ENCODE data around the gene ZNF354C. TPM values are rescaled to one million over a fixed set of nuclear protein-coding genes. Genes with fewer than 3 reads are reported as not detected.

Gene ZNF354C
- total RNA-seq, 4 donors from 2014 or later, result 0.80 to 4.8 (median 2.4) TPM

DNA sequence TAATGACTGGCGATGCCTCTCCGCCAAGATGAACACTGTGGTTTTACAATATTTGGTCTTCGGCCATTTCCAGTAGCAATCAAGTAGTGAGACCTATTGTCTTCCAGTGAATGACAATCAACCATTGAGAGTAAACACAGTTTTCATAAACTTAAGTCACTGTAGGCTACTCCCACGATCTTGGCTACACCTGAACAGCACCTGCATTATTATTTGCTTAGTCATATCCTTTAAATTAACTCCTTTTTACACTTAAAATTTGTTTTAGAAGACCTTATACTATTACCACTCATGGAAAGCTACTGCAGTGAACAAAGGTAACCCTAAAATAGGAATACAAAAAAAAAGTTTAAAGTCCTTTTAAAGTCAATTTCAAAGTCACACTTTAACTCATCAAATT lies 58.2 kb downstream of the ZNF354C start:
- Histone ChIP-seq H3K27ac (no peak overlapping the region), H3K36me3 (peaks cover 0 to 10% (median 0%) of the 10 kb centered on the region in 3 donors), H3K4me1 (no peaks in the 10 kb centered on the region), H3K4me3 (no peak overlapping the region), H3K27me3 (no peaks in the 10 kb centered on the region), H3K9me3 (peaks cover 0 to 52% (median 15%) of the 10 kb centered on the region in 3 donors)
- no peak for TF ChIP-seq POLR2A (IDR thresholded peaks at IDR 0.05)
- TF ChIP-seq, protein P1, sequence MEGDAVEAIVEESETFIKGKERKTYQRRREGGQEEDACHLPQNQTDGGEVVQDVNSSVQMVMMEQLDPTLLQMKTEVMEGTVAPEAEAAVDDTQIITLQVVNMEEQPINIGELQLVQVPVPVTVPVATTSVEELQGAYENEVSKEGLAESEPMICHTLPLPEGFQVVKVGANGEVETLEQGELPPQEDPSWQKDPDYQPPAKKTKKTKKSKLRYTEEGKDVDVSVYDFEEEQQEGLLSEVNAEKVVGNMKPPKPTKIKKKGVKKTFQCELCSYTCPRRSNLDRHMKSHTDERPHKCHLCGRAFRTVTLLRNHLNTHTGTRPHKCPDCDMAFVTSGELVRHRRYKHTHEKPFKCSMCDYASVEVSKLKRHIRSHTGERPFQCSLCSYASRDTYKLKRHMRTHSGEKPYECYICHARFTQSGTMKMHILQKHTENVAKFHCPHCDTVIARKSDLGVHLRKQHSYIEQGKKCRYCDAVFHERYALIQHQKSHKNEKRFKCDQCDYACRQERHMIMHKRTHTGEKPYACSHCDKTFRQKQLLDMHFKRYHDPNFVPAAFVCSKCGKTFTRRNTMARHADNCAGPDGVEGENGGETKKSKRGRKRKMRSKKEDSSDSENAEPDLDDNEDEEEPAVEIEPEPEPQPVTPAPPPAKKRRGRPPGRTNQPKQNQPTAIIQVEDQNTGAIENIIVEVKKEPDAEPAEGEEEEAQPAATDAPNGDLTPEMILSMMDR (IDR thresholded peaks at IDR 0.05), result no peak
- no peak for DNase-seq
- intact Hi-C loops (cut with DNase I), result no loop called here
- 27 to 46% methylated on average over 4 of the region's 4 CpGs for WGBS, 2 donors

DNA sequence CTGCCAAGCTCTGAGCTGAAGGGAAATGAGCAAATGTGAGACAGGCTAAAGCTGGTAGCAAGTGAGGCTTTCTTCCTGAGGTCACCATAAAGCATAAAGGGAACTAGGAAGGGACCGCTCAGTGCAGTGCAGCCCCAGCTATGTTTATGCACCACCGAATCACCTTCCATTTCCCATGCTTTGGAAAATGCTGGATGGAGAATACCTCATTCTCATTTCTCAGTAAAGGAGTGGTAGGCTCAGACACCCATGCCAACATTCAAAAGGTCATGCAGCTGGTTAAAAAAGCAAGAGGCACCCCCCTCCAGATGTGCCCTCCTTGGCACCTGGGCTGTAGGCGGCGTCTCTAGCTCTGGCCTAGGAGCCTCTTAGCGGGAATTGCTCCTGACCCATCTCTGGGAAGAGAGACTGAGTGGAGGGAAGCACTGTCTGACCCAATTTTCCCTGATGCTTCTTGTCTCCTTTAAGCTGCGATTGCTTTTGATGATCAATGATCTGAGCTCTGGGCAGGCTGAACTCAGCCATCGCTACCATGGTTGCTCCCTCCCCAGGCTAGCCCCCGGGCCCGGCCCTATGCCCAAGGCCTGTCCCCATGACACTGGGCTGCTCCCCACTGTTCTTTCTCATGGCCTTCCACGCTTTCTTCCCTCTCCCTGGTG lies 58.7 kb downstream of the ZNF354C start:
- Histone ChIP-seq H3K36me3 (peaks cover 0 to 10% (median 0%) of the 10 kb centered on the region in 3 donors), H3K9me3 (peaks cover 0 to 46% (median 12%) of the 10 kb centered on the region in 3 donors), H3K4me3 (no peak overlapping the region), H3K27me3 (no peaks in the 10 kb centered on the region), H3K4me1 (no peaks in the 10 kb centered on the region), H3K27ac (no peak overlapping the region)
- TF ChIP-seq, protein P1 (IDR thresholded peaks at IDR 0.05), result no peak
- no peak for TF ChIP-seq POLR2A (IDR thresholded peaks at IDR 0.05)
- WGBS, 2 donors, result 85 to 87% methylated on average over 9 to 10 of the region's 10 CpGs
- DNase-seq, result no peak
- intact Hi-C loops (cut with DNase I), result no loop called here

DNA sequence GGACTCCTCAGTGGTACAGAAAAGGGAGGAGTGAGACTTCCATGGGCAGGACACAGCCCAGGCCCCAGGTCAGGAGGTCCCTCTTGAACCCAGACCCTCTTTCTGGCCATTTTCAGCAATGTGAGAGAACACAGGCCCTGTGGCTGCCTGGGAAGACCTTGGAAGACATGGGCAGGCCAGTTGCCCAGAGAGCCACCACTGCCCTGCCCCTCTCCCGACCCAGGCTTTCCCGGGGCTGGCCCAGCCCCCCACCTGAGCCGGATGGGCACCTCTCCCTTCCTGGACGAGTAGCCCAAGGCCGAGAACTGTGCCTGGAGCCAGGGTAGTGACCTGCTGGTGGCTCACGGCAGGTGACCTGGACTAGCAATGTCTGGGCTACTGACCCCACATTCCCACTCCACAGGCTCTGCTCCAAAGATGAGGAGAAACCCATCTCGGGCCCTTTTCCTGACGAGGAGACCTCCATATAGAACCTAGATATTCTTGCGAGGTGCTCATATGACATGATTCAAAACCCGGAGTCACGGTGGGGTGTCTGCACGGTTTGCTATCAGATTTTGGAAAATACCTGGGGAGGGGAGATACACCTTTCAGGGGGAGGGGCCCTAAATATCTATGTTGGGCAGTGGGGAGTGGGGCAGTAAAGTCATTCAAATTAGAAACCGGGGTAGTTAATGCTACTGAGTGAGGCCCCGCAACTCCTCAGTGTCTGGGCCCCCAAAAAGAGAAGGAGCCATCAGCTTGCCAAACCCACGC lies 59.4 kb downstream of the ZNF354C start:
- WGBS, 2 donors, result 90 to 98% methylated on average over 7 to 9 of the region's 15 CpGs
- no peaks in the 10 kb centered on the region for H3K27me3 ChIP-seq
- DNase-seq, result no peak
- no peak overlapping the region for H3K27ac ChIP-seq
- peaks cover 0 to 2% (median 0%) of the 10 kb centered on the region in 3 donors for H3K36me3 ChIP-seq
- peaks cover 0 to 39% (median 8%) of the 10 kb centered on the region in 3 donors for H3K9me3 ChIP-seq
- H3K4me3 ChIP-seq, result no peak overlapping the region
- no peak for TF ChIP-seq POLR2A (IDR thresholded peaks at IDR 0.05)
- TF ChIP-seq, protein P1 (IDR thresholded peaks at IDR 0.05), result no peak
- intact Hi-C loops (cut with DNase I), result no loop called here
- no peaks in the 10 kb centered on the region for H3K4me1 ChIP-seq

DNA sequence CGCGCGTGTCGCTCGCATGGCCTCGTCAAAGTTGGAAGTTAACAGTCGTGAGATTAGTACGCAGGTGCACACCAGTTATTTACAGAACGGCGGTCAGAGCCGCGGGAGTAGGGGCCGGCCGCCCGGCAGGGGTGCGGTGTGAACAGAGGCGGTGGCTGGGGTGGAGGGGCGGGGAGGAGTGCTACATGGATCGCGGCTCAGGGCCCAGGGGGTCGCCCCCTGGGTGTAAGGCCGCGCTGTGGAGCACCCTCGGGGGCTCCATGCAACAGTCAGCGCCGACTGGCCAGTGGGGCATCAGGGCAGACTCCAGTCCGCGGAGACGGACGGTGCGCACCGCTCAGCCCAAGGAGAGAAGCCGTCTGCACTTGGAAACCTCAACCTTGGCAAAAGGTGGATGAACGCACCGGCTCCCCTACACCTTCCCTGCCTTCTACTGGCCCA lies 60.3 kb downstream of the ZNF354C start:
- DNase-seq, result no peak
- H3K36me3 ChIP-seq, result no peaks in the 10 kb centered on the region
- H3K9me3 ChIP-seq, result peaks cover 0 to 31% (median 0%) of the 10 kb centered on the region in 3 donors
- H3K4me3 ChIP-seq, result no peak overlapping the region
- no peak overlapping the region for H3K27ac ChIP-seq
- intact Hi-C loops (cut with DNase I), result no loop called here
- WGBS, 2 donors, result 92 to 96% methylated on average over 19 to 23 of the region's 35 CpGs
- H3K4me1 ChIP-seq, result no peaks in the 10 kb centered on the region
- TF ChIP-seq POLR2A (IDR thresholded peaks at IDR 0.05), result no peak
- TF ChIP-seq, protein P1 (IDR thresholded peaks at IDR 0.05), result no peak
- no peaks in the 10 kb centered on the region for H3K27me3 ChIP-seq
